Psoas muscle (tissue), 8 donors: Measurements from ENCODE around the gene MTG1. TPM values are rescaled to one million over a fixed set of nuclear protein-coding genes. Genes with fewer than 3 reads are reported as not detected.

Source experiments
- ATAC-seq, 4 donors: fragments of 200-7000 bp; cut with Tn5 transposase; one replicate each; pipeline ENCODE4 v1.9.1; 2020; ENCODE audit warnings: moderate library complexity in 3 of 4, mild to moderate bottlenecking in 2 of 4
- DNase-seq, 2 donors: peaks; one replicate each; pipeline ENCODE4 v3.0.0-alpha.2; 2020
- H3K27ac ChIP-seq: fragments of 200-600 bp; one replicate; pipeline ENCODE4 v1.8.0; 2022
- H3K27me3 ChIP-seq, 3 donors: fragments of 200-600 bp in 1 of 3; one replicate each; pipeline versions ENCODE4 v1.6.1 to v1.8.0; 2013 to 2022; ENCODE audit warnings: low read length in 2 of 3, mild to moderate bottlenecking in 2 of 3, moderate library complexity in 1 of 3; ENCODE audit not compliant: insufficient read depth in 3 of 3
- H3K36me3 ChIP-seq, 2 donors: fragments of 200-600 bp in 1 of 2; one replicate each; pipeline versions ENCODE4 v1.6.1 to v1.8.0; 2013 to 2022; ENCODE audit warnings: low read depth in 1 of 2, mild to moderate bottlenecking in 1 of 2, moderate library complexity in 1 of 2; ENCODE audit not compliant: insufficient read depth in 1 of 2
- H3K4me1 ChIP-seq: fragments of 200-600 bp; one replicate; pipeline ENCODE4 v1.8.0; 2022
- H3K4me3 ChIP-seq: fragments of 200-600 bp; one replicate; pipeline ENCODE4 v1.8.0; 2022; ENCODE audit warnings: mild to moderate bottlenecking
- H3K9me3 ChIP-seq: fragments of 200-600 bp; one replicate; pipeline ENCODE4 v1.8.0; 2022
- WGBS, 3 donors: extraction: QIAGEN DNeasy Blood & Tissue Kit; methylation state at CpG; one replicate each; pipeline versions ENCODE4 v1.1.6 to v1.1.7; 2013; 5-methylcytosine and 5-hydroxymethylcytosine counted together
- intact Hi-C, 2 donors: fragments of 100-400 bp; cut with DNase I; formaldehyde crosslinking; loops; one replicate each; pipeline versions ENCODE4 v1.11.0 to v1.14.2; 2022
- polyA plus RNA-seq, 3 donors: library from polyadenylated mRNA; stranded (reverse); fragments of 200-250 nt; gene quantifications; one replicate each; pipeline ENCODE4 v1.2.3, GENCODE V29; 2013
- total RNA-seq, 4 donors: library from RNA; stranded (reverse); fragmentation: NEBNext Ultra II Directional in 2 of 4; extraction: Animal tissue kit (Norgen Biotek cat#: 25700) in 2 of 4; gene quantifications; one replicate each; pipeline versions ENCODE4 v1.2.1 to v1.2.4, GENCODE V29; 2021 to 2023
- TF ChIP-seq, protein P1 (sequence below): fragments of 200-600 bp; IDR thresholded peaks from one replicate; pipeline ENCODE4 v1.8.0; 2022; ENCODE audit warnings: antibody characterized with exemption
- donor health status: healthy with polysubstance abuse.
- donor health status: DM: no; HTN: no; CAD: no; lungs with moderate emphysema.
- donor health status: Bipolar disorder and iron deficiency.
- donor health status: healthy.
- donor health status: DM: yes; HTN: yes; CAD: no.
- donor health status: DM: no; HTN: no; CAD: no.
- donor health status: DM: no; HTN: no; CAD: no.
- donor health status: DM: yes; HTN: yes; CAD: no.

Gene MTG1
- total and polyA plus RNA-seq, 7 donors = 22.7 to 67.1 (median 31.5) TPM

DNA sequence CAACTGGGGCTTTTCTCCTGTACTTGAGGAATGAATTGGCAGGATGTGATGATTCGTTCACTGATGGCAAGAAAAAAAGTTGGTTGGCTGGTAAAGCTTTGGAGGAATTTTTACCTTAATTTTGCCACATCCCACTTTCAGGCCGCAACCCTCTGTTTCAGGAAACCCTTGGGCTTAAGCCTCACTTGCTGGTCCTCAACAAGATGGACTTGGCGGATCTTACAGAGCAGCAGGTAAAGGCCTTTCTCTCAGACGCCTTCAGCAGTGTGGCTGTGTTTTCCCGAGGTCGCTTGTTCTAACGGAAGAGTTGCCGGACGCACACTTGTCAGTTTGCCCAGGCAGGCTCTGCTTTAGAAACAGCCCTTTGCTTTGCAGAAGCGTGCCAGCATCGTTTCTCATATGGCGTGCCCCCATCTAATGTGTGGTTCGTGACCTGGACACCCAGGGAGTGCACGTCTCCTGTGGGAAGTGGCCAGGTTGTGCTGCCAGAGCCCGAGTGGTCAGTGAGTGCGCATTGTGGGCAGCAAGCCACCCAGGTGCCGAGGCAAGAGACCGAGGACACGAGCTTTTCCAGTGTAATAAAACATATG is 2.2 kb downstream of the MTG1 start:
- 87 to 90% (median 87%) methylated on average over 19 of the region's 19 CpGs for WGBS, 3 donors
- no peak overlapping the region for H3K4me3 ChIP-seq
- TF ChIP-seq, protein P1, sequence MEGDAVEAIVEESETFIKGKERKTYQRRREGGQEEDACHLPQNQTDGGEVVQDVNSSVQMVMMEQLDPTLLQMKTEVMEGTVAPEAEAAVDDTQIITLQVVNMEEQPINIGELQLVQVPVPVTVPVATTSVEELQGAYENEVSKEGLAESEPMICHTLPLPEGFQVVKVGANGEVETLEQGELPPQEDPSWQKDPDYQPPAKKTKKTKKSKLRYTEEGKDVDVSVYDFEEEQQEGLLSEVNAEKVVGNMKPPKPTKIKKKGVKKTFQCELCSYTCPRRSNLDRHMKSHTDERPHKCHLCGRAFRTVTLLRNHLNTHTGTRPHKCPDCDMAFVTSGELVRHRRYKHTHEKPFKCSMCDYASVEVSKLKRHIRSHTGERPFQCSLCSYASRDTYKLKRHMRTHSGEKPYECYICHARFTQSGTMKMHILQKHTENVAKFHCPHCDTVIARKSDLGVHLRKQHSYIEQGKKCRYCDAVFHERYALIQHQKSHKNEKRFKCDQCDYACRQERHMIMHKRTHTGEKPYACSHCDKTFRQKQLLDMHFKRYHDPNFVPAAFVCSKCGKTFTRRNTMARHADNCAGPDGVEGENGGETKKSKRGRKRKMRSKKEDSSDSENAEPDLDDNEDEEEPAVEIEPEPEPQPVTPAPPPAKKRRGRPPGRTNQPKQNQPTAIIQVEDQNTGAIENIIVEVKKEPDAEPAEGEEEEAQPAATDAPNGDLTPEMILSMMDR = no peak
- no peak for DNase-seq
- no peaks in the 10 kb centered on the region for H3K9me3 ChIP-seq
- peaks cover 6 to 58% of the 10 kb centered on the region in 2 donors for H3K36me3 ChIP-seq
- intact Hi-C loops = loop anchor here in 1 of 2 donors (10.0 kb wide), 1 partner anchor 71 kb away; no protein-coding TSS in a partner anchor
- H3K27ac ChIP-seq = no peak overlapping the region
- no peaks in the 10 kb centered on the region for H3K27me3 ChIP-seq
- peaks cover 8% of the 10 kb centered on the region for H3K4me1 ChIP-seq
- ATAC-seq = no peak

DNA sequence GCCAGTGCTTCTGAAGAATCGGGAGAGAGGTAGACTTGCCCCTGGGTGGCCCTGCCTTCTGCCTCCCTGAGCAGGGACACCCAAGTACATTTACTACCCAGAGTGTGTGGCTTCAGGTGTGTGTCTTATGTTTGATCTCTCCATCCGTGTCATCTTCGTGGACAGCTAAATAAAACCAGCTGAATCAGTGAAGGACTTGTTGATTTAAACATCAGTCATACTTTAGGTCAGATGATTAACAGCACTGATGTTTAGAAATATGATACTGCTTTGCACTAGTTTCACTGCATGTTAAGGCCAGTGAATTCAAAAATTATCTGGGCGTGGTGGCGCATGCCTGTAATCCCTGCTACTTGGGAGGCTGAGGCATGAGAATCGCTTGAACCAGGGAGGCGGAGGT is 4.0 kb downstream of the MTG1 start:
- H3K4me1 ChIP-seq = peaks cover 8% of the 10 kb centered on the region

DNA sequence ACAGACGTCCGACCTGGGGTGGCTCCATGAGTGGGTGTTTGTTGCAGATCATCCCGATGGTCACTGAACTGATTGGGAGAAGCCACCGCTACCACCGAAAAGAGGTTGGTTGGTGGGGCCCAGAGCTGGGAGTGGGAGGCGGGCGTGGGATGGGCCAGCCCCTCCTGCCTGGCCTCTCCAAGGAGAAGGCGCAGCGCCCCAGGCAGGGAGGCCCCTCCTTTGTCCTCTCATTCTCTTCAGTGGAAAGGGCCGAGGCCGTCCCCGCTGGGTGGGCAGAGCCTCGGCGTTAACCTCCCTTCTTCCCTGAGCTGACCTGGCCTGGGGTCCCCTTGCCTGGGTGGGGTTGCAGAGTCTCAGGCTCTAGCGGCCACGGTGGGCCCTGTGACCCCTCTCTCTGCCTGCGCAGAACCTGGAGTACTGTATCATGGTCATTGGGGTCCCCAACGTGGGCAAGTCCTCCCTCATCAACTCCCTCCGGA is 5.2 kb downstream of the MTG1 start:
- peaks cover 11 to 82% of the 10 kb centered on the region in 2 donors for H3K36me3 ChIP-seq
- 92 to 96% (median 94%) methylated on average over 14 to 19 of the region's 19 CpGs for WGBS, 3 donors
- H3K9me3 ChIP-seq = no peaks in the 10 kb centered on the region
- ATAC-seq (no peak), DNase-seq (peak in 1 of 2 donors; percentile 50)
- intact Hi-C loops = loop anchor here in 1 of 2 donors (10.0 kb wide), 1 partner anchor 74 kb away; no protein-coding TSS in a partner anchor
- H3K27ac ChIP-seq = no peak overlapping the region
- TF ChIP-seq, protein P1 = no peak
- H3K4me1 ChIP-seq = peaks cover 8% of the 10 kb centered on the region
- H3K4me3 ChIP-seq = no peak overlapping the region
- H3K27me3 ChIP-seq = no peaks in the 10 kb centered on the region

More for the DNA sequence above, 4.0 kb downstream of the MTG1 start:
- WGBS, 3 donors = 92 to 96% (median 93%) methylated on average over 7 of the region's 7 CpGs
- Histone ChIP-seq H3K27me3 (no peaks in the 10 kb centered on the region), H3K4me3 (no peak overlapping the region), H3K9me3 (no peaks in the 10 kb centered on the region), H3K36me3 (peaks cover 9 to 72% of the 10 kb centered on the region in 2 donors), H3K27ac (no peak overlapping the region)
- TF ChIP-seq, protein P1 = no peak
- ATAC-seq (no peak), DNase-seq (no peak)
- intact Hi-C loops = loop anchor here in 1 of 2 donors (10.0 kb wide), 1 partner anchor 73 kb away; no protein-coding TSS in a partner anchor

DNA sequence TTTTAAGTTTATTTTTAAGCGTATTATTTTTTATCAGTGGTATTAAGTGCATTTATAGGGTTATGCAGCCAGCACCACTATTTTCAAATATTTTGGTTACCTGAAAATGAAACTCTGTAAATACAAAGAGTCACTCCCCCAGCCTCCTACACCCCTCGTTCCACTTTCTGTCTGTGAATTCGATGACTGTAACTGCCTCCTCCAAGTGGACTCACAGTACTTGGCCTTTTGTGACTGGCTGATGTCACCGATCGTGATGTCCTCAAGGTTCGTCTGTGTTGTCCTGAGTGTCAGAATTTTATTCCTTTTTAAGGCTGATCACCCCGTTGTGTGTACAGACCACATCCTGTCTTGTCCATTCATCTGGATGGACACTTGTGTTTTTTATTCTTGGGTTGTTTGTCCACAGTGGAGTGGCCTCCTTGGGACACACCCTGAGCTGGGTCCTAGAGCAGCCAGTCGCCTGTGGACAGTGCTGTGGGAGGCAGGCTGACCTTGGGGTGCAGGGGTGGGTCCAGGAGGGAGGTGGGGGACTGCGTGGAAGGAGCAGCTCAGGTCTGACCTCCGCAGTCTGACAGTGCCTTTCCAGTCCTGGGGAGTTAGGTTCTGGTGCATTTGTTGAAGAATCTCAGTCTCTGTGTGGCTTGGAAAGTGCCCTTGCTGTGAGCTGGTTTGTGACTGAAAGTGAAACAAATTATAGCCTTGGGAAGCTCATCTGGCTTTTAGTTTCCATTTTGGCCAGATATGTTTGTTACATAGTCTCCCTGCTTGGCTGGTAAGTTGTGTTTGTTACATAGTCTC is 6.9 kb downstream of the MTG1 start:
- Histone ChIP-seq H3K27ac (no peak overlapping the region), H3K36me3 (peaks cover 12 to 95% of the 10 kb centered on the region in 2 donors), H3K4me1 (no peaks in the 10 kb centered on the region), H3K27me3 (no peaks in the 10 kb centered on the region), H3K9me3 (no peaks in the 10 kb centered on the region), H3K4me3 (no peak overlapping the region)
- DNase-seq (no peak), ATAC-seq (no peak)
- TF ChIP-seq, protein P1 = no peak
- intact Hi-C loops = no loop called here
- WGBS, 3 donors = 86 to 90% (median 87%) methylated on average over 10 of the region's 10 CpGs
